ENCODE results near the gene SMCHD1. TPM values are rescaled to one million over a fixed set of nuclear protein-coding genes. Genes with fewer than 3 reads are reported as not detected.
"Not testable (repeated sequence)": the region's sequence is repeated elsewhere in the genome, so short reads cannot be mapped to it uniquely, and the experiment has no call there.

Gene SMCHD1
- total RNA-seq, 1 donor from 2014 or later: 28.3 TPM

DNA sequence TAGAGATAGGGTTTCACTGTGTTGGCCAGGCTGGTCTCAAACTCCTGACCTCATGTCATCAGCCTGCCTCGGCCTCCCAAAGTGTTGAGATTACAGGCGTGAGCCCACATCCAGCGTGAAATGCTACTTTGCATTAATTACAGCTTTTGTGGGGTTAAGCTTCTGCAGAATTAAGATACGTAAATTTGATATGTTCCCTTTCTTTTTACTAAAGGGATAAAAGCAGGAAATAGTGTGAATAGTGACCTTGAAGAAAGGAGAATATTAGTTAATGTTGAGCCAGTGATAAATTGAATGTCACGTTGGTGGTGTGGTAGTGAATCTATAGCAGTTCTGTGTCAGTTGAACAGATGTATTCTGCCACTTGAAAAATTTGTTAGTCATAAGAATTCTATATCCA, 16.9 kb downstream of the SMCHD1 start:
- Mint-ChIP-seq H3K36me3 (ENCODE audit: low read depth, unreplicated experiment) (peaks cover 15% of the 10 kb centered on the region), H3K4me3 (ENCODE audit: unreplicated experiment) (no peak overlapping the region), H3K4me1 (ENCODE audit: unreplicated experiment) (peaks cover 4% of the 10 kb centered on the region), H3K27me3 (ENCODE audit: unreplicated experiment) (no peaks in the 10 kb centered on the region), H3K27ac (ENCODE audit: unreplicated experiment) (no peak overlapping the region), H3K9me3 (ENCODE audit: unreplicated experiment) (no peaks in the 10 kb centered on the region)
- TF ChIP-seq, protein P1, sequence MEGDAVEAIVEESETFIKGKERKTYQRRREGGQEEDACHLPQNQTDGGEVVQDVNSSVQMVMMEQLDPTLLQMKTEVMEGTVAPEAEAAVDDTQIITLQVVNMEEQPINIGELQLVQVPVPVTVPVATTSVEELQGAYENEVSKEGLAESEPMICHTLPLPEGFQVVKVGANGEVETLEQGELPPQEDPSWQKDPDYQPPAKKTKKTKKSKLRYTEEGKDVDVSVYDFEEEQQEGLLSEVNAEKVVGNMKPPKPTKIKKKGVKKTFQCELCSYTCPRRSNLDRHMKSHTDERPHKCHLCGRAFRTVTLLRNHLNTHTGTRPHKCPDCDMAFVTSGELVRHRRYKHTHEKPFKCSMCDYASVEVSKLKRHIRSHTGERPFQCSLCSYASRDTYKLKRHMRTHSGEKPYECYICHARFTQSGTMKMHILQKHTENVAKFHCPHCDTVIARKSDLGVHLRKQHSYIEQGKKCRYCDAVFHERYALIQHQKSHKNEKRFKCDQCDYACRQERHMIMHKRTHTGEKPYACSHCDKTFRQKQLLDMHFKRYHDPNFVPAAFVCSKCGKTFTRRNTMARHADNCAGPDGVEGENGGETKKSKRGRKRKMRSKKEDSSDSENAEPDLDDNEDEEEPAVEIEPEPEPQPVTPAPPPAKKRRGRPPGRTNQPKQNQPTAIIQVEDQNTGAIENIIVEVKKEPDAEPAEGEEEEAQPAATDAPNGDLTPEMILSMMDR (IDR thresholded peaks at IDR 0.05; ENCODE audit: unreplicated experiment): no peak
- DNase-seq (ENCODE audit: low spot score): no peak

DNA sequence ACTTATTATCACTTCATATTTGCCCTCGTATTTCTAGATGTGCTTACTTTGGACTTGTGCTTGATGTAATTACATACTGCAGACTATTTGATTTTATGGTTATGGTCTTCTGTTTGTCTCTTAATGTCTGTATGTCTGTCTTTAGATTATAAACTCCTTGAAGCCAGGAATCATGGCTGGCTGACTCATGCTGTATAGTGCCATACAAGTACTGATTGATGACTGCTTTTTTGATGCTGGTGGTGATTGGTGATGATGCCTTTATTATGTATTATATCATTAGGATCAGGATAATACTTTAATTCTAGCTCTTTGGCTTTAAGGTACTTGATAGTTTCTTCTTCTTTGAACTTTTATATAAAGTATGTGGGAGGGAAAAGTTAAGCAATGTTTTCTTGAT, 17.3 kb downstream of the SMCHD1 start:
- Mint-ChIP-seq H3K27ac (ENCODE audit: unreplicated experiment) (no peak overlapping the region), H3K27me3 (ENCODE audit: unreplicated experiment) (no peaks in the 10 kb centered on the region), H3K36me3 (ENCODE audit: low read depth, unreplicated experiment) (peaks cover 15% of the 10 kb centered on the region), H3K4me1 (ENCODE audit: unreplicated experiment) (peaks cover 4% of the 10 kb centered on the region), H3K9me3 (ENCODE audit: unreplicated experiment) (no peaks in the 10 kb centered on the region), H3K4me3 (ENCODE audit: unreplicated experiment) (no peak overlapping the region)
- no peak for DNase-seq (ENCODE audit: low spot score)
- TF ChIP-seq, protein P1 (IDR thresholded peaks at IDR 0.05; ENCODE audit: unreplicated experiment): no peak

DNA sequence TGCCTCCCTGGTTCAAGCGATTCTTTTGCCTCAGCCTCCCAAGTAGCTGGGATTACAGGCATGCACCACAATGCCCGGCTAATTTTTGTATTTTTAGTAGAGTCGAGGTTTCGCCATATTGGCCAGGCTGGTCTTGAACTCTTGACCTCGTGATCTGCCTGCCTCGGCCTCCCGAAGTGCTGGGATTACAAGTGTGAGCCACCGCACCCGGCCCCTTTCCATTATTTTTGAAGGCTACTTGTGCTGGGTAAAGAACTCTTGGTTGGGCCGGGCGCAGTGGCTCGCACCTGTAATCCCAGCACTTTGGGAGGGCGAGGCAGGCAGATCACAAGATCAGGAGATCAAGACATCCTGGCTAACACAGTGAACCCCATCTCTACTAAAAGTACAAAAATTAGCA, 23.4 kb downstream of the SMCHD1 start:
- DNase-seq (ENCODE audit: low spot score); H3K4me3 Mint-ChIP-seq (ENCODE audit: unreplicated experiment); H3K36me3 Mint-ChIP-seq (ENCODE audit: low read depth, unreplicated experiment); H3K27me3 Mint-ChIP-seq (ENCODE audit: unreplicated experiment); H3K9me3 Mint-ChIP-seq (ENCODE audit: unreplicated experiment); H3K4me1 Mint-ChIP-seq (ENCODE audit: unreplicated experiment); H3K27ac Mint-ChIP-seq (ENCODE audit: unreplicated experiment): not testable (repeated sequence)

DNA sequence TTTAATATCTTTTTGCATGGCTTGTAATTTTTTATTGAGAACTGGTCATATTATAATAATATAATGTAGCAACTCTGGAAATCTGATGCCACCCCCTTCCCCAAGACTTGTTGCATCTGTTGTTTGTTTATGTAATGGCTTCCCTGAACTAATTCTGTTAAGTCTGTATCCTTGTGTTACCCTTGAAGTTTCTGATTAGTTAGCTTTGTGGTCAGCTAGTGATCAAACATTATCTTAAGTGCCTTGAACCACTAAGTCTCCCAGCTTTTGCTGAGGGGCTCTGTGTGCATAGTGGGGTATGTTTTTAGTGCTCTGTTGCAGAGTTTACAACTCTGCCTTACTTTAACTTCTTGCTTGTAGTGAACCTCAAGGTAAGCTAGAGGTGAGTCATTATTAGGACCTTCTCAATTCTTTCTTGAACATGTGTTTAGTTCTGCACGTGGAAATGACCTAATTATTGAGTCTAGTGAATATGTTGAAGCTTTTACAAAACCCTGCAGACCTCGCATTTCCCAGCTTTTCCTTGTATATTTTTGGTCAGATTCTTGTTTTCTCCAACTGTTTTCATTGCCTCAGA, 24.8 kb downstream of the SMCHD1 start:
- Mint-ChIP-seq H3K4me3 (ENCODE audit: unreplicated experiment) (no peak overlapping the region), H3K36me3 (ENCODE audit: low read depth, unreplicated experiment) (peaks cover 10% of the 10 kb centered on the region), H3K9me3 (ENCODE audit: unreplicated experiment) (no peaks in the 10 kb centered on the region), H3K27me3 (ENCODE audit: unreplicated experiment) (no peaks in the 10 kb centered on the region), H3K4me1 (ENCODE audit: unreplicated experiment) (no peaks in the 10 kb centered on the region), H3K27ac (ENCODE audit: unreplicated experiment) (peak overlapping the region; percentile 28)
- TF ChIP-seq, protein P1 (IDR thresholded peaks at IDR 0.05; ENCODE audit: unreplicated experiment): no peak
- no peak for DNase-seq (ENCODE audit: low spot score)

DNA sequence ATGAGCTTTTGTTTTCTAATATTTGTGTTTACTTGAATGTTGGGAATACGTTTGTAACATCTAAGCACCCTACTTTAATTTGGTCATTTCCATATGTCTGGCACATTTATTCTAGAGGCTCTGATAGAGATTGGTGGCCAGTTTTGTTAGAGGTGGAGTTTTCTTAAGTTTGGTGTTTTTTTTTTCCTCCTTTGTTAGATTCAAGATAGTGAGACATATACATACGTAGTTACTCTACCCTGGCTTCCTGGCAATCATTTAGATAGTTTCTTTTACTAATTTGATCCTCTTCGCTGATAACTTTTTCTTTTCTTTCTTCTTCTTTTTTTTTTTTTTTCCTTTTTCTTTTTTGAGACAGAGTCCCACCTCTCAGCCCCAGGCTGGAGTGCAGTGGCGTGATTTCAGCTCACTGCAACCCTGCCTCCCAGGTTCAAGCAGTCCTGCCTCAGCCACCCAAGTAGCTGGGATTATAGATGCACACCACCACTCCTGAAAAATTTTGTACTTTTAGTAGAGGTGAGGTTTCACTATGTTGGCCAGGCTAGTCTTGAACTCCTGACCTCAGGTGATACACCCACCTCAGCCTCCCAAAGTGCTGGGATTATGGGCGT, 26.6 kb downstream of the SMCHD1 start:
- Mint-ChIP-seq H3K9me3 (ENCODE audit: unreplicated experiment) (no peaks in the 10 kb centered on the region), H3K4me3 (ENCODE audit: unreplicated experiment) (no peak overlapping the region), H3K27me3 (ENCODE audit: unreplicated experiment) (no peaks in the 10 kb centered on the region), H3K4me1 (ENCODE audit: unreplicated experiment) (no peaks in the 10 kb centered on the region), H3K36me3 (ENCODE audit: low read depth, unreplicated experiment) (peaks cover 27% of the 10 kb centered on the region), H3K27ac (ENCODE audit: unreplicated experiment) (no peak overlapping the region)
- no peak for DNase-seq (ENCODE audit: low spot score)
- TF ChIP-seq, protein P1 (IDR thresholded peaks at IDR 0.05; ENCODE audit: unreplicated experiment): no peak

All from endothelial cell (in vitro differentiated cells).